Thoracic aorta (tissue), 2 donors: Measurements from ENCODE around the gene CDKN2D. TPM values are rescaled to one million over a fixed set of nuclear protein-coding genes. Genes with fewer than 3 reads are reported as not detected.

ENCODE experiments used
- ATAC-seq: fragments of 150-250 bp; one replicate; pipeline ENCODE4 v1.8.0; 2017; ENCODE audit warnings: low read depth; ENCODE audit not compliant: insufficient number of reproducible peaks, low FRiP score
- DNase-seq: peaks from one replicate; pipeline ENCODE4 v3.0.0-alpha.2; 2020; ENCODE audit warnings: low spot score
- H3K27ac ChIP-seq, 2 donors: fragments of 200-600 bp; sonication (generic); 1 replicate in 1 of 2; 2 replicates in 1 of 2; pipeline ENCODE4 v1.5.1; 2016; ENCODE audit warnings: mild to moderate bottlenecking in 2 of 2, moderate library complexity in 2 of 2
- H3K27me3 ChIP-seq: fragments of 200-600 bp; sonication (generic); replicated peaks from 2 replicates; pipeline ENCODE4 v1.6.0; 2016; ENCODE audit warnings: mild to moderate bottlenecking; ENCODE audit not compliant: insufficient read depth
- H3K36me3 ChIP-seq: fragments of 200-600 bp; sonication (generic); one replicate; pipeline ENCODE4 v1.5.1; 2016
- H3K4me1 ChIP-seq, 2 donors: fragments of 200-600 bp; sonication (generic); 1 replicate in 1 of 2; 2 replicates in 1 of 2; pipeline versions ENCODE4 v1.5.1 to v1.6.0; 2016; ENCODE audit warnings: low read depth in 2 of 2, mild to moderate bottlenecking in 1 of 2; ENCODE audit not compliant: control insufficient read depth in 1 of 2
- H3K4me3 ChIP-seq: fragments of 200-600 bp; sonication (generic); 2 replicates; pipeline ENCODE4 v1.5.1; 2016; ENCODE audit warnings: mild to moderate bottlenecking
- H3K9me3 ChIP-seq: fragments of 200-600 bp; sonication (generic); 2 replicates; pipeline ENCODE4 v1.5.1; 2016
- total RNA-seq, 2 donors: library from RNA; depleted of rRNA; stranded (reverse); fragments of >200 nt; gene quantifications; one replicate each; pipeline versions ENCODE4 v1.1.0 to v1.2.3, GENCODE V29; 2016
- TF ChIP-seq, protein P1 (sequence below): fragments of 200-600 bp; sonication (generic); IDR thresholded peaks from one replicate; pipeline ENCODE4 v1.5.1; 2019; ENCODE audit warnings: antibody characterized with exemption

Gene CDKN2D
- total RNA-seq, 2 donors from 2014 or later: 16.2 to 21.0 TPM

DNA sequence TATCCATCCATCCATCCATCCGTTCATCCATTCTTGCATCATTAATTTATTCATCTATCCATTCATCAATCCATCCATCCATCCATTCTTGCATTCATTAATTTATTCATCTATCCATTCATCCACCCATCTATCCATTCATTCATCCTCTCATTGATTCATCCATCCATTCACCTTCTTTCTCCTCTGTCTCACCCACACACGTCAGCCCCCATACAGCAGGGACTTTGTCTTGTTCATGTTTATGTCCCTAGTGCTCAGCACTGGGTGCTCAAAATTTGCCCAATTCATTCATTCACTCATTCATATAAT is 19.0 kb upstream of the CDKN2D start:
- TF ChIP-seq, protein P1, sequence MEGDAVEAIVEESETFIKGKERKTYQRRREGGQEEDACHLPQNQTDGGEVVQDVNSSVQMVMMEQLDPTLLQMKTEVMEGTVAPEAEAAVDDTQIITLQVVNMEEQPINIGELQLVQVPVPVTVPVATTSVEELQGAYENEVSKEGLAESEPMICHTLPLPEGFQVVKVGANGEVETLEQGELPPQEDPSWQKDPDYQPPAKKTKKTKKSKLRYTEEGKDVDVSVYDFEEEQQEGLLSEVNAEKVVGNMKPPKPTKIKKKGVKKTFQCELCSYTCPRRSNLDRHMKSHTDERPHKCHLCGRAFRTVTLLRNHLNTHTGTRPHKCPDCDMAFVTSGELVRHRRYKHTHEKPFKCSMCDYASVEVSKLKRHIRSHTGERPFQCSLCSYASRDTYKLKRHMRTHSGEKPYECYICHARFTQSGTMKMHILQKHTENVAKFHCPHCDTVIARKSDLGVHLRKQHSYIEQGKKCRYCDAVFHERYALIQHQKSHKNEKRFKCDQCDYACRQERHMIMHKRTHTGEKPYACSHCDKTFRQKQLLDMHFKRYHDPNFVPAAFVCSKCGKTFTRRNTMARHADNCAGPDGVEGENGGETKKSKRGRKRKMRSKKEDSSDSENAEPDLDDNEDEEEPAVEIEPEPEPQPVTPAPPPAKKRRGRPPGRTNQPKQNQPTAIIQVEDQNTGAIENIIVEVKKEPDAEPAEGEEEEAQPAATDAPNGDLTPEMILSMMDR: no peak
- H3K27me3 ChIP-seq: no peaks in the 10 kb centered on the region
- H3K9me3 ChIP-seq: no peaks in the 10 kb centered on the region
- no peak overlapping the region for H3K27ac ChIP-seq
- DNase-seq (no peak), ATAC-seq (no peak)
- no peaks in the 10 kb centered on the region for H3K4me1 ChIP-seq
- H3K4me3 ChIP-seq: no peak overlapping the region
- H3K36me3 ChIP-seq: no peaks in the 10 kb centered on the region

DNA sequence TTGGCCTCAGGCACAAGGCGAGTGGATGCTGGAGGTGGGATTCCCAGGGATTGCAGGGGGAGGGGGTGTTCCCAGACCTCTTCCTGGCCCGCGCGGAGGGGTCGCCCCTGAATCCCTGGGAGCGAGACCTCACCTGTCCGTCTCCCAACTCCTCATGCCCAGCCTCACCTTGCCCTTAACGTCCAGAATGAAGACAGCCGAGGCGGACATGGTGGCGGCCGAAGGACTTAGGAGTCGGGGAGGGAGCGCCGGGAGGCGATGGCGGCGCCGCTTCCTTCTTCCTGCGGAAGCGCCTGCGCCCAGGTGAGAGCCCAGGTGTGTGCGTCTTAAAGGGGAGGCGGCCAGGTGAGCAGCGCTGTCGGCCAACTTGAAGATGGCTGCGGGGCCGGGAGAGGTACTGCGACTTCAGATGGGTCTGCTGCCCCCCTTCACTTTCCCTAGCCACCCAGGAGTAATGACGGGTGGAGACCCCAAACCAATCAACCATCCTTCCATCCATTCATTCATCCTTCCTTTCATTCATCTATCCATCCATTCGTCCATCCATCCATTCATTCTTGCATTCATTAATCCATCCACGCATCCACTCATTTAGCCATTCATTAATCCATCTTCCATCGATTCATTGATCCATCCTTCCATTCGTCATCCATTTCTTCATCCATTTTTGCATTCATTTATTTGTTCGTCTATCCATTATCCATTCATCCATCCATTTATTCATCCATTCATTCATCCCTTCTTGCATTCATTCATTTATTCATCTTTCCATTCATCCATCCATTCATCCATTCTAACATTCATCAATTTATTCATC is 18.5 kb upstream of the CDKN2D start, which contains the start of gene AP1M2:
Gene AP1M2, minus strand, starts transcription at position 291 of the 817 bp plus-strand sequence. Its CDS starts 81 bp downstream, at position 210.
- Histone ChIP-seq H3K4me3 (no peak within 1 kb of the TSS), H3K27ac (no peak within 1 kb of the TSS), H3K27me3 (no peaks in the 10 kb centered on the region), H3K9me3 (no peaks in the 10 kb centered on the region), H3K4me1 (no peaks in the 10 kb centered on the region), H3K36me3 (no peaks in the 10 kb centered on the region)
- ATAC-seq: no peak
- DNase-seq: no peak
- TF ChIP-seq, protein P1: no peak

DNA sequence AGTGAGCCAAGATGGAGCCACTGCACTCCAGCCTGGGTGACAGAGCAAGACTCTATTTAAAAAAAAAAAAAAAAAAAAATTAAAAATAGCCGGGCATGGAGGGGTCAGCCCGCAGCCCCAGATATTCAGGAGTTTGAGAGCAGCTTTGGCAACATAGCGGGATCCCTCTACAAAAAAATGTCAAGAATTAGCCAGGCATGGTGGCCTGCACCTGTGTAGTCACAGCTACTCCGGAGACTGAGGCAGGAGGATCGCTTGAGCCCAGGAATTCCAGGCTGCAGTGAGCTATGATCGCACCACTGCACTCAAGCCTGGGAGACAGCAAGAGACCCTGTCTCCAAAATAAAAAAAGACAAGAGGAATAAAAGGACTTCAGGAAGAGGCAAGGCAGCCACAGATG is 17.6 kb upstream of the CDKN2D start:
- no peak overlapping the region for H3K4me3 ChIP-seq

DNA sequence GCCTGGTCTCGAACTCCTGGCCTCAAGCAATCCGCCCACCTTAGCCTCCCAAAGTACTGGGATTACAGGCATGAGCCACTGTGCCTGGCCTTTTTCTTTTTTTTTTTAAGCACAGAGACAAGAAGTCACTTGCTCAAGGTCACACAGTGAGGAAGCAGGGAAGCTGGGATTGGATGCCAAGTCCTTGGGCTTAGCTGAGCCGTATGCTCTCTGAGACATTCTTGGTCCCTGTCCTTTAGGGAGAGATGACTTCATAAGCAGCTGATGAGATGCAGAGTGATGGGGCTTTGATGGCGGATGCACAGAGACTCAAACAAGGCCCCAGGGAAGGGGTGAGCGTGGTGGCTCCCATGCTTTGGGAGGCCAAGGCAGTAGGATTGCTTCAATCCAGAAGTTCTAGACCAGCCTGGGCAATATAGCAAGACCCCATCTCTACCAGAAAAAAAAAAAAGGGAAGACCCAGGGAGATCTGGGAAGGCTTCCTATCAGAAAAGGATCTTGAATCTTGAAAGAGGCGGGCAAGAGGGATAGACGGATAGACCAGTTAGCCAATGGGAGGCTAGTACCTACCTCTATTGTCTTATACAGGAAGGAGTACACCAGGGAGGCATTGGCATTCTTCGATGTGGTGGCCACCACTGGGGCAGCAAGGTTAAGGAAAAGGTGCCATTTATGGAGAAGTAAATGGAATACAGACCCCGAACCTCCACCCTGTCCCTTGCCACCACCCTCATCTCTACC is 14.4 kb upstream of the CDKN2D start:
- H3K9me3 ChIP-seq: no peaks in the 10 kb centered on the region
- H3K4me1 ChIP-seq: no peaks in the 10 kb centered on the region
- no peaks in the 10 kb centered on the region for H3K27me3 ChIP-seq
- no peaks in the 10 kb centered on the region for H3K36me3 ChIP-seq
- DNase-seq (no peak), ATAC-seq (no peak)
- TF ChIP-seq, protein P1: no peak
- no peak overlapping the region for H3K4me3 ChIP-seq
- H3K27ac ChIP-seq: no peak overlapping the region

More for the DNA sequence above, 17.6 kb upstream of the CDKN2D start:
- Histone ChIP-seq H3K27me3 (no peaks in the 10 kb centered on the region), H3K9me3 (no peaks in the 10 kb centered on the region), H3K4me1 (no peaks in the 10 kb centered on the region), H3K36me3 (no peaks in the 10 kb centered on the region), H3K27ac (no peak overlapping the region)
- no peak for ATAC-seq
- TF ChIP-seq, protein P1: no peak
- no peak for DNase-seq

DNA sequence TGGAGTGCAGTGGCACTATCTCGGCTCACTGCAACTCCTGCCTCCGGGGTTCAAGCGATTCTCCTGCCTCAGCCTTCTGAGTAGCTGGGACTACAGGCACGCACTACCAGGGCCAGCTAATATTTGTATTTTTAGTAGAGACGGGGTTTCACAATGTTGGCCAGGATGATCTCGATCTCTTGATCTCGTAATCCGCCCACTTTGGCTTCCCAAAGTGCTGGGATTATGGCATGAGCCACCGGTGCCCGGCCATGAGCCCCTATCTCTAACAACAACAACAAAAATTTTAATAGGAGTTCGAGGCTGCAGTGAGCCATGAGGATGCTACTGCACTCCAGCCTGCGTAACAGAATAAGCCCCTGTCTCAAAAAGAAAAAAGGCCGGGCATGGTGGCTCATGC is 13.3 kb upstream of the CDKN2D start:
- no peaks in the 10 kb centered on the region for H3K9me3 ChIP-seq
- H3K27ac ChIP-seq: no peak overlapping the region
- no peaks in the 10 kb centered on the region for H3K4me1 ChIP-seq
- H3K27me3 ChIP-seq: no peaks in the 10 kb centered on the region
- ATAC-seq (no peak), DNase-seq (no peak)
- no peaks in the 10 kb centered on the region for H3K36me3 ChIP-seq
- TF ChIP-seq, protein P1: no peak
- H3K4me3 ChIP-seq: no peak overlapping the region
